GM23338 (cell line): ENCODE data around the gene APOL3. TPM values are rescaled to one million over a fixed set of nuclear protein-coding genes. Genes with fewer than 3 reads are reported as not detected.

Source experiments
- ATAC-seq: fragments of 200-7000 bp; cut with Tn5 transposase; 3 replicates; pipeline ENCODE4 v1.9.1; 2020
- DNase-seq: peaks from one replicate; pipeline ENCODE4 v3.0.0-alpha.2; 2015; ENCODE audit warnings: low spot score
- H2AFZ ChIP-seq: fragments of 200-600 bp; sonication (generic); 2 replicates; pipeline ENCODE4 v1.8.0; 2016; ENCODE audit warnings: antibody characterized with exemption, mild to moderate bottlenecking, moderate library complexity
- H3F3A ChIP-seq: fragments of 200-600 bp; sonication (generic); replicated peaks from 2 replicates; pipeline ENCODE4 v1.8.0; 2017; ENCODE audit warnings: antibody characterized with exemption, mixed run types, low read depth
- H3K27ac ChIP-seq: fragments of 200-600 bp; sonication (generic); 2 replicates; pipeline ENCODE4 v1.6.1; 2016; ENCODE audit warnings: low read depth
- H3K27me3 ChIP-seq: fragments of 200-600 bp; sonication (generic); 2 replicates; pipeline ENCODE4 v1.8.0; 2016; ENCODE audit warnings: mild to moderate bottlenecking, mixed run types, moderate library complexity; ENCODE audit not compliant: insufficient read depth
- H3K36me3 ChIP-seq: fragments of 200-600 bp; sonication (generic); 2 replicates; pipeline ENCODE4 v1.8.0; 2016; ENCODE audit warnings: mild to moderate bottlenecking; ENCODE audit not compliant: insufficient read depth
- H3K4me1 ChIP-seq: fragments of 200-600 bp; sonication (generic); 2 replicates; pipeline ENCODE4 v1.8.0; 2016; ENCODE audit warnings: mild to moderate bottlenecking, moderate library complexity; ENCODE audit not compliant: insufficient read depth
- H3K4me2 ChIP-seq: fragments of 200-600 bp; sonication (generic); 2 replicates; pipeline ENCODE4 v1.7.1; 2017; ENCODE audit warnings: mixed run types
- H3K4me3 ChIP-seq: fragments of 200-600 bp; sonication (generic); 2 replicates; pipeline ENCODE4 v1.6.1; 2016; ENCODE audit warnings: mixed run types
- H3K79me2 ChIP-seq: fragments of 200-600 bp; sonication (generic); replicated peaks from 2 replicates; pipeline ENCODE4 v1.8.0; 2017; ENCODE audit warnings: mild to moderate bottlenecking; ENCODE audit not compliant: insufficient read depth
- H3K9me2 ChIP-seq: fragments of 200-600 bp; sonication (generic); 2 replicates; pipeline ENCODE4 v1.8.0; 2017; ENCODE audit not compliant: insufficient read depth
- H4K20me1 ChIP-seq: fragments of 200-600 bp; sonication (generic); replicated peaks from 2 replicates; pipeline ENCODE4 v1.8.0; 2017; ENCODE audit warnings: mild to moderate bottlenecking; ENCODE audit not compliant: insufficient read depth
- H3K27ac Mint-ChIP-seq: 2 replicates; pipeline ENCODE4 v1.8.0; 2020; ENCODE audit warnings: inconsistent platforms, mild to moderate bottlenecking, moderate library complexity, mixed read lengths
- H3K27me3 Mint-ChIP-seq: 3 replicates; pipeline ENCODE4 v1.8.0; 2022; ENCODE audit warnings: low read depth, mild to moderate bottlenecking, moderate library complexity, mixed read lengths, inconsistent platforms; ENCODE audit not compliant: insufficient read depth, poor library complexity
- H3K36me3 Mint-ChIP-seq: 3 replicates; pipeline ENCODE4 v1.8.0; 2021; ENCODE audit warnings: low read depth, mild to moderate bottlenecking, inconsistent platforms, moderate library complexity, mixed read lengths
- H3K4me1 Mint-ChIP-seq: 3 replicates; pipeline ENCODE4 v1.8.0; 2020; ENCODE audit warnings: mild to moderate bottlenecking, inconsistent platforms, mixed read lengths
- H3K4me3 Mint-ChIP-seq: 3 replicates; pipeline ENCODE4 v1.8.0; 2021; ENCODE audit warnings: moderate library complexity, mild to moderate bottlenecking, inconsistent platforms, mixed read lengths
- H3K9me3 Mint-ChIP-seq: 3 replicates; pipeline ENCODE4 v1.8.0; 2020; ENCODE audit warnings: moderate library complexity, mild to moderate bottlenecking, inconsistent platforms, mixed read lengths
- CREB1 ChIP-seq: fragments of 250-450 bp; sonication (Bioruptor Pico); IDR thresholded peaks from 2 replicates; pipeline ENCODE4 v1.5.0; 2020; ENCODE audit warnings: low read depth, mild to moderate bottlenecking, moderate library complexity
- CTCF ChIP-seq, 2 experiments: fragments of 200-600 bp in 1 of 2; sonication (generic) in 1 of 2; conservative IDR thresholded peaks; 2 replicates each; pipeline versions ENCODE4 v1.5.1 to v1.6.1; 2016 to 2017; ENCODE audit warnings: antibody characterized with exemption in 2 of 2, low read depth in 2 of 2, mild to moderate bottlenecking in 2 of 2, moderate library complexity in 1 of 2
- ETS1 ChIP-seq: IDR thresholded peaks from 2 replicates; pipeline ENCODE4 v1.6.1; 2016; ENCODE audit warnings: antibody characterized with exemption
- EZH2phosphoT487 ChIP-seq: fragments of 200-600 bp; sonication (generic); IDR thresholded peaks from one replicate; pipeline ENCODE4 v1.8.1; 2018; ENCODE audit warnings: antibody characterized with exemption; ENCODE audit not compliant: unreplicated experiment
- JUNB ChIP-seq: IDR thresholded peaks from one replicate; pipeline ENCODE4 v1.6.1; 2016; ENCODE audit warnings: antibody characterized with exemption; ENCODE audit not compliant: unreplicated experiment
- POLR2AphosphoS5 ChIP-seq: IDR thresholded peaks from 2 replicates; pipeline ENCODE4 v1.6.1; 2016; ENCODE audit warnings: antibody characterized with exemption, low read depth
- STAT1 ChIP-seq: IDR thresholded peaks from one replicate; pipeline ENCODE4 v1.6.1; 2016; ENCODE audit warnings: antibody characterized with exemption; ENCODE audit not compliant: unreplicated experiment
- ZNF114 ChIP-seq: fragments of 250-450 bp; sonication (Bioruptor Pico); IDR thresholded peaks from 2 replicates; pipeline ENCODE4 v1.5.0; 2020; ENCODE audit warnings: mild to moderate bottlenecking, moderate library complexity
- ZNF331 ChIP-seq: fragments of 250-450 bp; sonication (Bioruptor Pico); IDR thresholded peaks from 2 replicates; pipeline ENCODE4 v1.5.0; 2020; ENCODE audit warnings: low read depth, mild to moderate bottlenecking, moderate library complexity
- ZNF462 ChIP-seq: fragments of 250-450 bp; sonication (Bioruptor Pico); IDR thresholded peaks from 2 replicates; pipeline ENCODE4 v1.5.0; 2020; ENCODE audit warnings: mild to moderate bottlenecking, moderate library complexity
- polyA plus RNA-seq: library from polyadenylated mRNA; unstranded; fragments of >200 nt; fragmentation: Nextera tagmentation; extraction: Ambion mirVana; gene quantifications from 2 replicates; pipeline ENCODE4 v1.2.1, GENCODE V29; 2016
- total RNA-seq: library from RNA; depleted of rRNA; stranded (reverse); fragments of >200 nt; shearing (Covaris generic); gene quantifications from 2 replicates; pipeline ENCODE4 v1.2.3, GENCODE V29; 2014

Gene APOL3
- total and polyA plus RNA-seq, 2 experiments from 2014 or later: not detected

- TF ChIP-seq ZNF462 (CRISPR knock-in tag) (no peak), CTCF (conservative IDR thresholded peaks at IDR 0.05; ENCODE audit: low read depth in 2 of 2) (no peak), JUNB (no peak), ZNF331 (CRISPR knock-in tag) (no peak), CREB1 (CRISPR knock-in tag) (no peak)
Measured at GRCh38 chr22:36208914-36209313, 48.4 kb upstream of the APOL3 start (continued).

GRCh38 chr22:36208162-36208765 lies 47.7 kb upstream of the APOL3 start:
- Histone ChIP-seq H3K27me3 (no peaks in the 10 kb centered on the region), H3F3A (no peaks in the 10 kb centered on the region), H3K4me3 (no peak overlapping the region), H2AFZ (no peak overlapping the region), H3K79me2 (no peaks in the 10 kb centered on the region), H3K4me2 (no peak overlapping the region), H3K36me3 (no peaks in the 10 kb centered on the region), H4K20me1 (no peaks in the 10 kb centered on the region), H3K27ac (no peak overlapping the region), H3K4me1 (no peaks in the 10 kb centered on the region), H3K9me2 (no peaks in the 10 kb centered on the region)
- no peak for ATAC-seq
- no peak for DNase-seq
- Mint-ChIP-seq H3K27ac (no peak overlapping the region), H3K4me1 (peaks cover 10% of the 10 kb centered on the region), H3K9me3 (peaks cover 18% of the 10 kb centered on the region), H3K4me3 (no peak overlapping the region), H3K27me3 (peaks cover 5% of the 10 kb centered on the region), H3K36me3 (0 out of 3 replicates have a peak, but pooled peaks cover 3% of the 10 kb centered on the region)
- TF ChIP-seq CREB1 (CRISPR knock-in tag): no peak
- TF ChIP-seq CTCF (conservative IDR thresholded peaks at IDR 0.05; ENCODE audit: low read depth in 2 of 2): no peak
- no peak for TF ChIP-seq EZH2phosphoT487
- TF ChIP-seq STAT1: no peak
- TF ChIP-seq ETS1: no peak
- TF ChIP-seq POLR2AphosphoS5: no peak
- TF ChIP-seq ZNF114 (CRISPR knock-in tag): no peak
- TF ChIP-seq JUNB: no peak
- TF ChIP-seq ZNF331 (CRISPR knock-in tag): no peak
